NCI-H2227 (cell line): ENCODE measurements around the gene DDIT3.
"Not testable (repeated sequence)": the region's sequence is repeated elsewhere in the genome, so short reads cannot be mapped to it uniquely, and the experiment has no call there.

ENCODE experiments used
- DNase-seq: peaks from one replicate; lab custom pipeline; 2025; ENCODE audit not compliant: unreplicated experiment; lab: John Stamatoyannopoulos, UW

Gene DDIT3, protein sequence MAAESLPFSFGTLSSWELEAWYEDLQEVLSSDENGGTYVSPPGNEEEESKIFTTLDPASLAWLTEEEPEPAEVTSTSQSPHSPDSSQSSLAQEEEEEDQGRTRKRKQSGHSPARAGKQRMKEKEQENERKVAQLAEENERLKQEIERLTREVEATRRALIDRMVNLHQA

GRCh38 chr12:57520053-57520818, at the start of gene DDIT3:
DDIT3 (minus strand) TSS chr12:57520514; CDS start chr12:57517406, 3,108 bp downstream.
- DNase-seq = peak; percentile 98

DNA sequence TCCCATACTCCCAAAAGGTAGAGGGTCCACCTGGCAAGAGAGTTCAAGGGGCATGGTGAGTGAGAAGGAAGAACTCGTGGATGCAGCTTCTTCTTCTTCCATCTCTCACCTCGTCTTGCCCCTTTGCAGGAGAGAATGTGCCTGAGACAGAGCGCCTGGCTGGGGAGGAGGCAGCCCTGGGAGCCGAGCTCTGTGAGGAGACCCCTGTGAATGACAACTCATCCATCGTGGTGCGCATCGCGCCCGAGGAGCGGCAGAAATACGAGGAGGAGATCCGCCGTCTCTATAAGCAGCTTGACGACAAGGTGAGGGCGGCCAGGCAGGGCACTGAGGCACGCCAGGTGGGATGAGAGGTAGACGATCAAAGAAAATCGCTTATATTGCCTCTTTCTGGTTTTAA, 49.5 kb upstream of the DDIT3 start:
- no peak for DNase-seq

DNA sequence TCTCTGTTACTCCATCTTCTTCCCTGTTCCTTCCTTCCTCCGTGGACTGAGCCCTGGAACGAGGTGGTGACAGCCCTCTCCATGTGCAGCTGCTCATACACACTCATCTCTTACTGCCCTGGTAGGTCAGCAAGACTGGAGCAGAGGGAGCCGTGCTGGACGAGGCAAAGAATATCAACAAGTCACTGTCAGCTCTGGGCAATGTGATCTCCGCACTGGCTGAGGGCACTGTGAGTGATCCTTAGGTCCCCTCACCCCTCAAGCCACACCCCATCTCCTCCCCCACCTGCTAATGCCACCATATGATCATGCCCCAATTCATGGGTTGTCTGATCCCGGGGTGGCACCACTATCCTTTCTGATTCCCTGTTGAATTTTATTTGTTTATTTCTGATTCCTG, 48.5 kb upstream of the DDIT3 start:
- no peak for DNase-seq

DNA sequence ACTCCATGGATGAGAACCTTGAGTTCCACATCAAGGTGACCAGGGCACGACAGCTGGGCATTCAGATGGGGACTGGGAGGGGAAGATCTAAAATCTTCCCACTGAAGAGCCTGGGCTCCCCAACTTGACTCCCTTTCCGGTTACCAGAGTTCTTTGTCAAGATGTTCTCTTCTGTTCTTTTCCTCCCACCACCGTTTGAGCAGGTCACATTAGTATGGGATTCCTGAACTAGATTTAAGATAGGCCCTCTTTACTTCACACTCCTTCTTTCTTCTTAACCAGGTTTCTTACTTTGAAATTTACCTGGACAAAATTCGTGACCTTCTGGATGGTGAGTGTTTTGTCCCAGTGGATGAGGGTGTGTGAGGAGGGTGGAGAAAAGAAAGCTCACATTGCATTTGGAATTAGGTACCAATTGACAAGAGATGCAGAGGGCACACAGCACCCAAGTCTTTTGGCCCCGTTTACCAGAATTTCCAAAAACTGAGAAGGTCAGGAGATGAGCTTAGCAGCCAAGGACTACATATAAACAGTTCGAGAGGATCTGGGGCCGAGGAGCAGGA, 43.9 kb upstream of the DDIT3 start:
- no peak for DNase-seq

DNA sequence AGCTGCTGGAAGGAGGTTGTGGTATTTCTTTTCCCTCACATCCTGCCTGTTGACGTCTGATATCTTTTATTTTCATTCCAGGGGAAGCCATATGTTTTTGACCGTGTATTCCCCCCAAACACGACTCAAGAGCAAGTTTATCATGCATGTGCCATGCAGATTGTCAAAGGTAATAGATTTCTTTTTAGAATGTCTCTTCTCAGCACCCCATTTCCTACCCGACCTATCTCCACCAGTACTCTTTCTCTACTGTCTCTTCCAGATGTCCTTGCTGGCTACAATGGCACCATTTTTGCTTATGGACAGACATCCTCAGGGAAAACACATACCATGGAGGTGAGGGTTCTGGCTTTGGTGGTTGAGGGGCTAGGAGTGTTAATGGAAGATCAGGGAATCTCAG, 43.0 kb upstream of the DDIT3 start:
- DNase-seq = no peak

DNA sequence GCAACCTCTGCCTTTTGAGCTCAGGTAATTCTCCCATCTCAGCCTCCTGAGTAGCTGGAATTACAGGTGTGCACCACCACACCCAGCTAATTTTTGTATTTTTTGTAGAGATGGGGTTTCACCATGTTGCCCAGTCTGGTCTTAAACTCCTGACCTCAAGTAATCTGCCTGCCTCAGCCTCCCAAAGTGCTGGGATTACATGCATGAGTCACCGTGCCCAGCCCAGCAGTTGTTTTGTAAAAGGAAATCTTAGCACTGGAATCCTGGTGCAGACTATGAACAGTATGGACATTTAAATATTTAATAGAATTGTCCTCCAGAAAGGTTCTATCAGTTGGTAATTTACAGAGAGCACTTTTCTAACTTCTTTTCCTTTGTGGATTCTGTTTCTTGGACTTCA, 40.8 kb upstream of the DDIT3 start:
- DNase-seq = not testable (repeated sequence)

- DNase-seq = no peak
Measured at GRCh38 chr12:57560516-57560915, 40.2 kb upstream of the DDIT3 start.

DNA sequence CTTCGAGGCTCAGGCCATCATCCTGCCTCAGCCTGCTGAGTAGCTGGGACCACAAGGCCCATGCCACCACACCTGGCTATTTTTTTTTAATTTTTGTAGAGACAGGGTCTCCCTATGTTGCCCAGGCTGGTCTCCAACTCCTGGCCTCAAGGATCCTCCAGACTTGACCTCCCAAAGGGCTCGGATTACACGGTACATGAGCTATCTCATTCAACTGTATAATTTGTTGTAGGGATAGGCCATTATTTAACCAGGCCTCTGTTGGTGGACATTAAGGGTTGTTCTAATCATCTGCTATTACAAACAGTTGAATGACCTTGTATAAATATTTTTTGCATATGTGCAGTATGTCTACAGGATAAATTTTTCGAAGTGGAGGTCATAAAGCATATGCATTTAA, 38.5 kb upstream of the DDIT3 start:
- no peak for DNase-seq

- no peak for DNase-seq
Measured at GRCh38 chr12:57554897-57555296, 34.6 kb upstream of the DDIT3 start.

- DNase-seq = no peak
Measured at GRCh38 chr12:57554453-57554852, 34.1 kb upstream of the DDIT3 start.

- peak; percentile 37 for DNase-seq
Measured at GRCh38 chr12:57553343-57554202, 33.3 kb upstream of the DDIT3 start.

- DNase-seq = no peak
Measured at GRCh38 chr12:57552835-57553313, 32.6 kb upstream of the DDIT3 start.

DNA sequence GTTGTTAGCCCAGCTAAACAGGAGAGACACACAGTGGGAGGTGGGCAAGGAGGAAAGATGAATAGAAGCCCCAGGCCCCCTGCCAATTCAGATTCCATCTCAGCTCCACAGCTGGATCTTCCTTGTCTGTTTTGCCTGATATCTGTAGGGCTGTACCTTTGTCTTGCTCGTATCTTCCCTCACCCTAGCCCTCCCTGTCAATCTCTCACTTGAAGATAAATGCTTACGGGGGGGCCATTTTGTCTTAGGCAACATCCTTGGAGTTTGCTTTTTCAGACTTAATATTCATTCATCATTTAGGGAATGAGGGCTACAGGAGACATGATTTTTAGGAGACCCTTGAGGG, 32.0 kb upstream of the DDIT3 start:
- DNase-seq = no peak

DNA sequence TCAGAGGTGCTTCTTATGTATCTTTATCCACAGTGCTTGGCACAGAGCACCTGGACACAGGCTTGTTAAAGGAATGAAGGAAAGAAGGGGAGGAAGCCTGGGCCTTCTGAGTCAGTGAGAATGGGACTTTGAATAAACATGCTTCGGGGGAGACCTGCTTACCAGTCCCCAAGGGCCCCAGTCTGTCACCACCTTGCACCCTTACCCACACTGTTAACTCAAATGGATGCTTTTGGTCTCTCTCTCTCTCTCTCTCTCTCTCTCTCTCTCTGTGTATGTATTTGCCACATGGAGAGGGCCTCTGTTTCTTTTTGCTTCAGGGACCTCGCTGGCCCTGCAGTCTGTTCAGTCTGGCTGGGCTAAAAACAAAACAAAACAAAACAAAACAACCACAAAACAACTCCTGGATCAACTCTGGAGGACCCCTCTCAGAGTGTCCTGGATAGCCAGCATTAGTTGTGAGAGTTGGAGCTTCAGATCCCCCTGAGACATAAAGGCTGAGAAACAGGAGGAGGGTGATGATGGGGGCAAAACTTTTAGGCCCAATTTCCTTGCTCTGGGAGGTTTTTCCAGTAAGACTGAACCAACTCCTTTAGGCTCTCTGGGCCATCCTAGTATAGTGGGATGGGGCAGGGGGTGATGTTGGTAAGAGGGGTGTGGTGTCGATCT, 31.5 kb upstream of the DDIT3 start:
- no peak for DNase-seq

- DNase-seq = no peak
Measured at GRCh38 chr12:57550641-57551549, 30.6 kb upstream of the DDIT3 start.

- DNase-seq = peak; percentile 80
Measured at GRCh38 chr12:57549909-57550640, 29.8 kb upstream of the DDIT3 start, which contains the start of gene KIF5A. KIF5A (plus strand) TSS chr12:57550044; CDS start chr12:57550272, 228 bp downstream.

- DNase-seq = no peak
Measured at GRCh38 chr12:57549203-57549908, 29.0 kb upstream of the DDIT3 start.

DNA sequence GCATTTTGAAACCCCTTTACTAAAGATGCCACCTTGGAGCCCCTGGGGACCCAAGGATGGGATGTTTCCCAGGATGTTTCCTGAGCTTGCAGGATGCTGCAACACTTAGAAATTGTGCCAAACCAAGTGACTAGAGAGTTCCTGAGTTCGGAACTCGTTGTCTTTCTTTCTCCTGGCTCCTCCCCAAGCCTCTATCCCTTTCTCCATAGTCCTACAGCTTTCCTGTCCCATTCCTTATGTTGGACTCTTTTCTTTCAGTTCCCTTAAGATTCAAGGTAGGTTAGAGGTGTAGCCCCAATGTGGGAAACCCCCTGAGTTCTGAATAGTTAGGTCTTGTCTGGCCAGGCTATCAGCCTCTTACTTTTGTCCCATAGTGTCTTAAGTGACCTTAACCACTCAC, 28.2 kb upstream of the DDIT3 start:
- no peak for DNase-seq

DNA sequence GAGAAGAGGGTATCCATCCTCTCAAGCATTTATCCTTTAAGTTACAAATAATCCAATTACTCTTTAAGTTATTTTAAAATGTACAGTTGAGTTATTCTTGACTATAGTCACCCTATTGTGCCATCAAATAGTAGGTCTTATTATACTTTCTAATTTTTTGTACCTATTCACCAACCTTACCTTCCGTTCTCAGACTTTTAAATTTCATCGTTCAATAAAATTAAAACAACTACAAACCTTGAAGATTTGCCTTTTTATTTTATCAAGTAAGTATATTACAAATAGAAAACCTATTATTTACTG, 27.6 kb upstream of the DDIT3 start:
- DNase-seq = no peak
